ENCODE measurements around the gene TMEM243. TPM values are rescaled to one million over a fixed set of nuclear protein-coding genes. Genes with fewer than 3 reads are reported as not detected.

The TMEM243 gene
- total RNA-seq, 1 experiment from 2014 or later: 23.5 TPM

DNA sequence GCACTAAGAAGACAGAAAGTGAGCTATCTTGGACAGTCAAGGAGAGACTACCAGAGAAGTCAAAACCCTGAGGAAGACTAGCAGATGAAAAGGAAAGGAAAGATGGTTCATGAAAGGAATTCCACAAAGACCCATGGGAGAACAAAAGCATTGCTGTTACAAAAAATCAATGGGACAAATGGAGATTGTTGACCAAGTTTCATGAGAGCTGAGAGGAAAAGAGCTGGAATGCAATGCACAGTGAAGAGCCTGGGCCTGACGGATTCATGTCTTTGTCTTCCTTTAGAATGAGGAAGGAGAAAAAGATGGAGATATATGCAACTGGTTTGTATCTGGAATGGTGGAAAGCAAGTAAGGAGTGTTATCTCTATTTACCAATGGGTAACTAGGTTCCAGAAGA lies 17.3 kb downstream of the TMEM243 start:
- no peak overlapping the region for H2AK5ac ChIP-seq (ENCODE audit: insufficient read length, low read length)
- H2BK15ac ChIP-seq (ENCODE audit: low read depth, low read length): no peak overlapping the region
- no peaks in the 10 kb centered on the region for H3K27me3 Mint-ChIP-seq (ENCODE audit: low read depth)
- no CpG with 5 or more reads among the region's 1 CpG for WGBS (ENCODE audit: extremely low coverage, insufficient read length, low lambda C conversion rate)
- no peak overlapping the region for H4K91ac ChIP-seq (ENCODE audit: insufficient read length, low read depth, low read length)
- no peaks in the 10 kb centered on the region; the same call in 1 of the 2 replicates for H3K4me1 ChIP-seq (ENCODE audit: insufficient read depth, low read length)
- H3K23ac ChIP-seq (ENCODE audit: insufficient read length, low read depth, low read length): no peak overlapping the region
- H3K56ac ChIP-seq (ENCODE audit: insufficient read length, low read depth, low read length): no peak overlapping the region
- no peak overlapping the region for H3K4me3 Mint-ChIP-seq
- no peaks in the 10 kb centered on the region for H3K27me3 ChIP-seq (ENCODE audit: insufficient read depth, low read length)
- H3K4ac ChIP-seq (ENCODE audit: low read depth, low read length): no peak overlapping the region
- no peaks in the 10 kb centered on the region for H4K20me1 ChIP-seq (ENCODE audit: control insufficient read depth, insufficient read depth, insufficient read length)
- no peak overlapping the region for H2BK5ac ChIP-seq (ENCODE audit: insufficient read length, low read length)
- no peak overlapping the region for H2BK20ac ChIP-seq (ENCODE audit: low read depth, low read length, poor library complexity, severe bottlenecking)
- H3K27ac Mint-ChIP-seq: no peak overlapping the region
- peaks cover 58 to 79% (median 65%) of the 10 kb centered on the region in 3 experiments for H3K36me3 Mint-ChIP-seq (ENCODE audit: insufficient read depth in 1 of 3, low read depth in 3 of 3)
- no peak for TF ChIP-seq CTCF (conservative IDR thresholded peaks at IDR 0.05)
- H3K4me1 Mint-ChIP-seq: peaks cover 5 to 13% of the 10 kb centered on the region in 2 experiments
- peaks cover 2% of the 10 kb centered on the region; the same call in 1 of the 2 replicates for H3K79me2 ChIP-seq (ENCODE audit: insufficient read depth, low read length)
- no peak overlapping the region for H3T11ph ChIP-seq (ENCODE audit: low read length)
- no peak overlapping the region for H3K27ac ChIP-seq (ENCODE audit: insufficient read length, low read depth, low read length)
- H2BK12ac ChIP-seq (ENCODE audit: insufficient read length, low read depth, low read length): no peak overlapping the region
- H3K79me1 ChIP-seq (ENCODE audit: insufficient read depth, low read depth, low read length, poor library complexity, severe bottlenecking): peaks cover 7% of the 10 kb centered on the region
- no peak overlapping the region for H2AFZ ChIP-seq (ENCODE audit: low read length)
- no peak overlapping the region for H3K18ac ChIP-seq (ENCODE audit: insufficient read length, low read depth, low read length)
- H3K9me3 Mint-ChIP-seq: peaks cover 36 to 41% of the 10 kb centered on the region in 2 experiments
- H3K9me3 ChIP-seq (ENCODE audit: control insufficient read depth, low read depth, low read length): peaks cover 8% of the 10 kb centered on the region
- H3K14ac ChIP-seq (ENCODE audit: insufficient read depth, low read length): no peak overlapping the region
- no peak overlapping the region for H2BK120ac ChIP-seq (ENCODE audit: low read depth, low read length, poor library complexity, severe bottlenecking)
- H3K9ac ChIP-seq (ENCODE audit: extremely low read depth, insufficient read length, low read length): no peak overlapping the region
- DNase-seq: no peak
- H4K5ac ChIP-seq (ENCODE audit: insufficient read length, low read depth, low read length): no peak overlapping the region
- no peaks in the 10 kb centered on the region for H3K23me2 ChIP-seq (ENCODE audit: insufficient read length, low read depth, low read length, poor library complexity, severe bottlenecking)
- H3K4me2 ChIP-seq (ENCODE audit: insufficient read depth, insufficient read length, low read length): no peak overlapping the region
- no peak overlapping the region for H4K8ac ChIP-seq (replicated peaks; ENCODE audit: insufficient read length, low read depth, low read length)
